Thoracic aorta (tissue), 2 donors: Measurements from ENCODE around the gene PHC2. TPM values are rescaled to one million over a fixed set of nuclear protein-coding genes. Genes with fewer than 3 reads are reported as not detected.

ENCODE experiments used
- ATAC-seq: fragments of 150-250 bp; one replicate; pipeline ENCODE4 v1.8.0; 2017; ENCODE audit warnings: low read depth; ENCODE audit not compliant: insufficient number of reproducible peaks, low FRiP score
- DNase-seq: peaks from one replicate; pipeline ENCODE4 v3.0.0-alpha.2; 2020; ENCODE audit warnings: low spot score
- H3K27ac ChIP-seq, 2 donors: fragments of 200-600 bp; sonication (generic); 1 replicate in 1 of 2; 2 replicates in 1 of 2; pipeline ENCODE4 v1.5.1; 2016; ENCODE audit warnings: mild to moderate bottlenecking in 2 of 2, moderate library complexity in 2 of 2
- H3K27me3 ChIP-seq: fragments of 200-600 bp; sonication (generic); replicated peaks from 2 replicates; pipeline ENCODE4 v1.6.0; 2016; ENCODE audit warnings: mild to moderate bottlenecking; ENCODE audit not compliant: insufficient read depth
- H3K36me3 ChIP-seq: fragments of 200-600 bp; sonication (generic); one replicate; pipeline ENCODE4 v1.5.1; 2016
- H3K4me1 ChIP-seq, 2 donors: fragments of 200-600 bp; sonication (generic); 1 replicate in 1 of 2; 2 replicates in 1 of 2; pipeline versions ENCODE4 v1.5.1 to v1.6.0; 2016; ENCODE audit warnings: low read depth in 2 of 2, mild to moderate bottlenecking in 1 of 2; ENCODE audit not compliant: control insufficient read depth in 1 of 2
- H3K4me3 ChIP-seq: fragments of 200-600 bp; sonication (generic); 2 replicates; pipeline ENCODE4 v1.5.1; 2016; ENCODE audit warnings: mild to moderate bottlenecking
- H3K9me3 ChIP-seq: fragments of 200-600 bp; sonication (generic); 2 replicates; pipeline ENCODE4 v1.5.1; 2016
- total RNA-seq, 2 donors: library from RNA; depleted of rRNA; stranded (reverse); fragments of >200 nt; gene quantifications; one replicate each; pipeline versions ENCODE4 v1.1.0 to v1.2.3, GENCODE V29; 2016
- TF ChIP-seq, protein P1 (sequence below): fragments of 200-600 bp; sonication (generic); IDR thresholded peaks from one replicate; pipeline ENCODE4 v1.5.1; 2019; ENCODE audit warnings: antibody characterized with exemption

Gene PHC2
- total RNA-seq, 2 donors from 2014 or later, result 174 to 238 TPM

DNA sequence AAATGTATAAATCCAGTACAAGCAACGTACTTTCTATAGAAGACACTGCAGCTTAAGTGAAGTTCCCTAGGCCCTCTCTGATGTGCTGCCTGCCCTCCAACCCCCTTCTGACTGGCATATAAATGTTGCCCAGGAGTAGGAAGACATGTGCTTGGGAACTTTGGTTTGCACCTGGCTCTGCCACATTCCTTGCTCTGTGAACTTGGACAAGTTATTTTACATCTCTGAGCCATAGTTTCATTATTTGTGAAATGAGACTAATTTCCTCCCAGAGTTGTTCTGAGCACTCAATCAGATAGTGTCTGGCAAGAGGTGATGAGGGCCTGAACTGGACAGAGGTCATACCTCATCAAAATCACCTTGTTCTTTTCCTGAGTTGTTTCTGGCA lies 3.5 kb upstream of the PHC2 start:
- TF ChIP-seq, protein P1, sequence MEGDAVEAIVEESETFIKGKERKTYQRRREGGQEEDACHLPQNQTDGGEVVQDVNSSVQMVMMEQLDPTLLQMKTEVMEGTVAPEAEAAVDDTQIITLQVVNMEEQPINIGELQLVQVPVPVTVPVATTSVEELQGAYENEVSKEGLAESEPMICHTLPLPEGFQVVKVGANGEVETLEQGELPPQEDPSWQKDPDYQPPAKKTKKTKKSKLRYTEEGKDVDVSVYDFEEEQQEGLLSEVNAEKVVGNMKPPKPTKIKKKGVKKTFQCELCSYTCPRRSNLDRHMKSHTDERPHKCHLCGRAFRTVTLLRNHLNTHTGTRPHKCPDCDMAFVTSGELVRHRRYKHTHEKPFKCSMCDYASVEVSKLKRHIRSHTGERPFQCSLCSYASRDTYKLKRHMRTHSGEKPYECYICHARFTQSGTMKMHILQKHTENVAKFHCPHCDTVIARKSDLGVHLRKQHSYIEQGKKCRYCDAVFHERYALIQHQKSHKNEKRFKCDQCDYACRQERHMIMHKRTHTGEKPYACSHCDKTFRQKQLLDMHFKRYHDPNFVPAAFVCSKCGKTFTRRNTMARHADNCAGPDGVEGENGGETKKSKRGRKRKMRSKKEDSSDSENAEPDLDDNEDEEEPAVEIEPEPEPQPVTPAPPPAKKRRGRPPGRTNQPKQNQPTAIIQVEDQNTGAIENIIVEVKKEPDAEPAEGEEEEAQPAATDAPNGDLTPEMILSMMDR, result no peak
- Histone ChIP-seq H3K27ac (no peak overlapping the region), H3K36me3 (no peaks in the 10 kb centered on the region), H3K27me3 (no peaks in the 10 kb centered on the region), H3K4me3 (no peak overlapping the region), H3K4me1 (peaks cover 0 to 9% of the 10 kb centered on the region in 2 donors), H3K9me3 (no peaks in the 10 kb centered on the region)
- no peak for DNase-seq
- no peak for ATAC-seq

DNA sequence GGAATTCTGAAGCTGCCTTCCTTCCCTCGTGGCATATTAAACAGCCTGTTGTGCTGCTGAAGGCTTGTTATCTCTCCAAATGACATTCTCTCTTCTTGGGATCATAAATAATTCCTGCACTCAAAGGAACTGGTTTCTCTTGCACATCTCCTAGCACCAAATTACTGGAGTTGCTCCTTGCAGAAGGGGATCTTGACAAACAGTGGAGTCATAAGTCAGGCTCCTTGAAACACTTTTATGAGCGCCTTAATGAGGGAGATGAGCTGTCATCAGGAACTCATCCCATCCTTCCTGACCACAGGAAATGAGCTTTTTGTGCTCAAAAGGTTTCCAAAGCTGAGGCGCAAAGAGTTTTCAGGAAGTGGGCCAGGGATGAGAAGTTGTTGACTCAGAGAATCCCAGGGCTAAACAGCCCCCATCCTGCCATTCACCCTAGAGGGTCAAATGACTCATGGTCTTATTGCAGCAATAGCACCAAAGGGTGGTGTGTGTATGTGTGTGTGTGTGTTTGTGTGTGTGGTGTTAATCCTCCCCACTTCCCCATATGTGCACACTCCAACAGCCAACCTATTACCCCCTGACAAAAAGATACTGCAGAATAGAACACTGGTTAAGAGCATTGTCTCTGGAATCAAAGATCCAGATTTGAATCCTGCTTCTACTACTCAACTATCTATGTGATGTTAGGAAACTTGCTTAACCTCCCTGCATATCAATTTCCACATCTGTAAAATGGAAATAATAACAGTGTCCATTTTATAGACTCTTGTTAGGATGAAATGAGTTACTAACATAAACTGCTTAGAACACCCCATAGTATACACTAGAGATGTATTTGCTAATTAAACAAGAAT lies 2.8 kb upstream of the PHC2 start:
- Histone ChIP-seq H3K27me3 (no peaks in the 10 kb centered on the region), H3K27ac (no peak overlapping the region), H3K36me3 (no peaks in the 10 kb centered on the region), H3K9me3 (no peaks in the 10 kb centered on the region), H3K4me3 (no peak overlapping the region), H3K4me1 (peaks cover 0 to 15% of the 10 kb centered on the region in 2 donors)
- TF ChIP-seq, protein P1, result no peak
- DNase-seq, result peak; percentile 20
- ATAC-seq, result no peak

DNA sequence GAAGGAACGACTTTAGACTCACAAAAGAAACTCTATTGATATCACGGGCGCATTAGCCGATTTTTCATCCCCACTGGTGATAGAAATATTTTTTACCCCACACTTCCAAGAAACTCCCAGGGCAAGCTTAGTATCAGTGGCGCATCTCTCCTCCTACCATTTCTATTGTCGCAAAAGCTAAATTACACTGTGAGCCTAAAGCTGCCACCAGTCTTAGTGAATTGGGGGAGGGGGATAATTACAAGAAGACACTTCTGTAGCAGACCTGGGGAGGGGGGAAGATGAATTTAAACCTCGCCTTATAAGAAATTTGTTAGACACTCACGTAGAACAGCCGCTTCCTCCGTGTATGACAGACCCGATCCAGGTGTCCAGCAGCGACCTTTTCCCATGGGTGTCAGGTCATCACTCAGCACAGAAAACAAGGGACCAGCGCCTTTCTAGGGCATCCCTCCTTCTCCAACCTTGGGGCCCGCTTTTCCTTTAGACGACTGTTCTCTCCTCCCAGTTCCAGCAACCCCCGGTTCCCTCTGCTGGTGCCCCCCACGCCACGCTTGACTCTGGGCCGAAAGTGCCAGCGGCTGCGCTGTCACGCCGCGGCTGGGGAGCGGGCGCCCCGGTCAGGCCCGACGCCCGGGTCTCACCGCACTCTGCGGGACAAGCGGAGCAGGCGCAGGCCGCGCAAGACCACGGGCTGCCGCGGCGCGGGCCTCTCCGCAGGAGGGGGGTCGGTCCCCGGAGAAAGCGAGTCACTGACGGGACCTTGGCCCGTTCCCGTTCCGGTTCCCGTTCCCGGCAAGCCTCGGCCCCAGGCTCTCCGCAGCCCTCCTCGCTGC lies 821 bp downstream of the PHC2 start:
- TF ChIP-seq, protein P1, result no peak
- Histone ChIP-seq H3K4me1 (peaks cover 0 to 20% of the 10 kb centered on the region in 2 donors), H3K9me3 (no peaks in the 10 kb centered on the region), H3K27ac (peak overlapping the region in 1 of 2 donors; percentile 42), H3K27me3 (no peaks in the 10 kb centered on the region), H3K4me3 (peak overlapping the region; percentile 87), H3K36me3 (no peaks in the 10 kb centered on the region)
- ATAC-seq (peak; percentile 18), DNase-seq (no peak)

DNA sequence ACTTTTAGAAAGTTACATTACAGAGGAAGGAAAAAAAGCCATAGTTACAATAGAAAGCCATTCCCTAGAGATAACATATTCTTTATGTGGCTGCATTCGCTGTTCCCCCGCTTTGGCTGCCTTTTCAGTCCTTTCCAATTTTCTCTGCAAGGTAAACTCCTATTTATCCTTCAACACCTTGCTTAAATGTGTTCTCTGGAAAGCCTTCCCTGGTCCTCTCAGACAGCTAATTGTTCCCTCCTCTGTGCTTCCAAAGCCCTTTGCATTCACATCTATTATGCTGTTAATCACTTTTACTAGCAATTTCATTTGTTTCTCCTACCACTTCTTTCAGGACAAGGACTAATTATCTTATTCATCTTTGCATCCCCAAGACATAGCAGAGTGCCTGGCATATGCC lies 1.6 kb downstream of the PHC2 start:
- TF ChIP-seq, protein P1, result no peak
- DNase-seq, result no peak
- Histone ChIP-seq H3K4me3 (peak overlapping the region; percentile 87), H3K27me3 (no peaks in the 10 kb centered on the region), H3K27ac (no peak overlapping the region), H3K36me3 (no peaks in the 10 kb centered on the region), H3K4me1 (peaks cover 0 to 20% of the 10 kb centered on the region in 2 donors), H3K9me3 (no peaks in the 10 kb centered on the region)
- ATAC-seq, result no peak

DNA sequence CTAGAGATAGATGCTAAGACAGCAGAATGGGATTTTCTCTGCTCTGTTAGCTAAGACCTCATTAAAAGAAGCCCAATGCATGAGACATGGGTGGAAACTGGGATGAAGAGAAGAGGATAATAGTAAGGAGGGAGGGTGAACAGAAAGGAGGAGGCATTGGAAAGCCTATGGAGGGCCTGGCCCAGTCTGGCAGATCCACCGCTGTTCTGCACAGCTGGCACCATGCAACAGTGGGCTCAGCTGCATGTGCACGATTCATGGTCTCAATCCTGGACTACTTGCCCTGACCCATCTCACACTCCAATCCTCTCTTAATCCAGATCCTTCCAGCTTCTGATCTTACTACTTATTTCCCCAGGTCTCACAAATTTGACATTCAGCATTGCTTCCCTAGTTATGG lies 2.2 kb downstream of the PHC2 start:
- H3K9me3 ChIP-seq, result no peaks in the 10 kb centered on the region
- H3K27ac ChIP-seq, result no peak overlapping the region
- H3K27me3 ChIP-seq, result no peaks in the 10 kb centered on the region
- no peaks in the 10 kb centered on the region for H3K36me3 ChIP-seq
- ATAC-seq (no peak), DNase-seq (no peak)
- TF ChIP-seq, protein P1, result no peak
- H3K4me3 ChIP-seq, result no peak overlapping the region
- H3K4me1 ChIP-seq, result peaks cover 0 to 20% of the 10 kb centered on the region in 2 donors
